ENCODE data around the gene LYRM4.
"Not testable (repeated sequence)": the region's sequence is repeated elsewhere in the genome, so short reads cannot be mapped to it uniquely, and the experiment has no call there.

Gene LYRM4

DNA sequence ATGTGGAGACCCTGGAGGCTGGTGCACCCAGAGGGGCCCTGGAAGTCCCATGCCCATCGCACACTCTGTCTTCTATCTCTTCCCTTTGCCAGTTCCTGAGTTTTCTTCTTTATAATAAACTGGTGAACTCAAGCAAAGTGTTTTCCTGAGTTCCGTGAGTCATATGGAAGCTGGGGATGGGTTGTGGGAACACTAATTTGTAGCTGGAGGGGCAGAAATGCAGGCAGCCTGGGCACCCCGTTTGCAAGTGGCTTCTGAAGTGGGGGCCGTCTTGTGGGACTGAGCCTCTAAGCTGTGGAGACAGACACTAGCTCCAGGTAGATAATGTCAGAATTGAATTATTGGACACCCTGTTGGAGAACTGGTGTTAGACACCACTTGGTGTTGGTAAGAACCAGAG is 178.8 kb downstream of the LYRM4 start:
- DNase-seq (ENCODE audit: low read depth, low spot score), result no peak

DNA sequence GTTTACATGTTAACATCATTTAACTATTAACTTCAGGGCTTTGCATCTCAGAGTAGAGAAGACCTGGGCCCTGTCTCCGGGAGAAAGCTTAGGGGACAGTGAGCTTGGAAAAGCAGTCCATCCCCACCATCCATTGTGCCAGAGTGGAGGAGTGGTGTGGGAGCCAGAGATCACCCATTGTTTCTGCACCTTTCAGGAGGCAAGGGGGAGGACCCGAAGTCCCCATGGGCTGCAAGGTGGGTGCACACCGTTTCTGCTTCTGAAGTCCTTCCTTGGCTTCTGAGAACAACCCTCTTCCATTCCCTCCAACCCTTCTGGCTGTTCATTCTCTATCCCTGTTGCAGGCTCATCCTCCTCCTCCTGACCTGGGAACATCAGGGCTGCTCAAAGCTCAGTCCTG is 179.6 kb downstream of the LYRM4 start:
- no peak for DNase-seq (ENCODE audit: low read depth, low spot score)

DNA sequence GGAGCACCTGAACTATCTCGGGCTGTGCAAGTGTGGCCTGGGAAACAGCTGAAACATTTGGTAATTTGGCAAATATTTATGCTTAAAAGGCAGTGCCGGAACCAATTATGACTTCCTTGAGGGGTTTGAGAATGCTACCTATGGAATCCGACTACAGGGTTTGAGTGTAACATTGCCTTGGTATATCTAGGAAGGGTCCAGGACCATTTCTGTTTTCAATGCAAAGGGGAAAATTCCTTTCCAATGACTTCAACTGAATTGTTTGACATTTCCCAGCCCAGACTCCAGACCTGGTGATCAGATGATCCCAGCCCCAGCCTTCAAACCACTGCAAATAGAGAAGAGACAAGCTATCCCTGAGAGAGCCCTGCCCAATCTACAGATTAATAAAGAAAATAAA is 180.2 kb downstream of the LYRM4 start:
- DNase-seq (ENCODE audit: low read depth, low spot score), result no peak

DNA sequence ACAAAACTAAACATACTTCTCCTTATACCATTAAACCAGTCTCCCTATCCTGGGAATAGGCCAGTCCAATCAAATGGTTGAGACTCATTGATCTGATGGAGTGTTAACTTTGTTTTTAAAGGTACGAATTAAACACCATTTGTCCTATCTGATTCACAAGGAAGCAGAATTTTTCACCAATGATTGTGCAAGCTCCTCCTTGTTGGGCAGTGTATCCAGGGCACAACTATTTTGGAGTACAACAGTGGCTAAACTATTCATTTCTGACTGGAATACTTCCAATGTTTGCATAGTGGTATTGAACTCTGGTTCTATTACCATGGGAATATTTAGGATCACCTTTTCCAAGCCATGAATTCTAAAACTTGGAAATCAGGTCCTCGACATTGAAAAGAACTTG is 181.1 kb downstream of the LYRM4 start:
- no peak for DNase-seq (ENCODE audit: low read depth, low spot score)

DNA sequence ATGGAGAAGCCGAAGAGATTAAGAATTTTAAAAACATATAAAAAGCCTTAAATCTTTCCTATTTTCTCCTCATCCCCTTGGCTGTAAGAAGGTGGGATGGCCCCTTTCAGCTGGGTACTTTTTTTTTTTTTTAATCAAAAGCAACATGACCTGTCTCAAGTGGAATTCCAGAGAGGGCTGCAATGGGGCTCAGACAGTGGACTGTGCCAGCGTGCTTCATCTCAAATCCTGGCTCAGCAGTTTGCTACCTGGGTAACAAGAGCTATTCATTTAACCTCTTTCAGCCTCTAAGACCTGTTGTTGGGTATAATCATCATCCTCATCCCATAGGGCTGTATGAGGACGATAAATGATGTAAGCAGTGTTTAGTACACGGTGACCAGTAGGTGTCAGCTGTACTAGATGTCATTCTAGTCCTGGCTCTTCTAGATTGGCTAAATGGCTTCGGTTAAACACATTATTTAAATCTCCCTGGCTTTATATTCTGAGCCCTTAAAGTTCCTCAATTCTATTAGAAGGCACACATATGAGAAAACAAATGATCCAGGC is 182.6 kb downstream of the LYRM4 start:
- no peak for DNase-seq (ENCODE audit: low read depth, low spot score)

DNA sequence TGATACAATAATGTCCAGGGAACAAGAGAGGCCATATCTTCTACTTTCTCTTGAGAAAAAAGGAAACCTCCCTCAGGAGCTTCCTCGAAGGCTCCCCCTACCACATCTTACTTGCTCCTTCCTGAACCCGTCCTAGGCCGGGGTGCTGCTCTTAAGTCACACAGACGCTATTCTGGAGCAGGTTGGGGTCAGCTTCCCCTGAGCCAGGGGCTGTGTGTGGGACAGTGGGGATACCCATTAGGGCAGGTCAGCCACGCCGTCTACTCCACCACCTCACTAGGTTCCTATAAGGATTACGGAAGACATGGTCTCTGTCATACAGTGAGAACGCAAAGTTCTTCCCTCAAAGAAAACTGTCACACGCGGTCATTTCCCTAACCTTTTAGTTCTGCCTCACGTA is 183.8 kb downstream of the LYRM4 start:
- no peak for DNase-seq (ENCODE audit: low read depth, low spot score)

DNA sequence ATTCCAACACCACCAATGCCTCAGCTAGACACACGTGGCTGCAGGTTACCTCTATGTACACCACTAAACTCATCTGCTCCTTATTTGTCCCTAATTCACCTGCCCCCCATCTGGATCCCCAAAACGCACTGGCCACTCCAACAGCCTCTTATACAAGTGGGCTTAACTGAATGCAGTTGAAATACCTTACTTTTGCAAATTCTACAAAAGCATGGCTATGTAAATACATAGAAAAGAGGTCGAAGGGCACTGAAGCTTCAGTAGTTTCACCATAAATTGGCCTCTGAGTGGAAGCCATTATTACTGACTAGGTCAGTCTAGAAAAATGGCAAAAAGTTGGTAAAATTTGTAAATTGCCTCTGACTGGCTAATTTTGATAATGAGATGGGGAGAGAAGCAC is 186.8 kb downstream of the LYRM4 start:
- no peak for DNase-seq (ENCODE audit: low read depth, low spot score)

DNA sequence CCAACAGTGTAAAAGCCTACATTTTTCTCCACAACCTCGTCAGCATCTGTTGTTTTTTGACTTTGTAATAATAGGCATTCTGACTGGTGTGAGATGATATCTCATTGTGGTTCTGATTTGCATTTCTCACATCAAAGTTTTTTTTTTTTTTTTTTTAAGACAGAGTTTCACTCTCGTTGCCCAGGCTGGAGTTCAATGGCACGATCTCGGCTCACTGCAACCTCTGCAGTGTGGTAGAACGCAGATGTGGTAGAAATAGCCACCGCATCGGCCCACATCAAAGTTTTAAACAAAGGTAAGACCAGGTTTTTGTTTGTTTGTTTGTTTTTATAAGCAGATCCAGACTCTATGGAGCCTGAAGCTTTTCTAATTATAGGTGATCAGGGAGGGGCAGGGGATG is 188.3 kb downstream of the LYRM4 start:
- DNase-seq (ENCODE audit: low read depth, low spot score), result no peak

DNA sequence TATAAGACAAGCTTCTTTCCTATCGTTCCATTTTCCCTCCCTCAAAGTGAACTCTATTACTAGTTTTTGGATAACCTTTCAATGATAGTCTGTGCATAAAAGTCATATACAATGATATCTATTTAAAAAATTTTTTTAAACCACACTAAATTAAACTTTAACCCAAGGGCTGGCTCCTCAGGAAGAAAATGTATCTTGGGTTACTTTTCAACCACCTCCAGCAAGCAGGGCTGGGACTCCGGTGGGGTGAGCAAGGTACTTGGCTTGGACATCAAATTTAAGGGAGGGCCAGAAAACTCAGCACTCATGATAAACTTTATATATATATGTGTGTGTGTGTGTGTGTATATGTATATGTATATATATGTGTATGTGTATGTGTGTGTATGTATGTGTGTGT is 189.5 kb downstream of the LYRM4 start:
- DNase-seq (ENCODE audit: low read depth, low spot score), result no peak

DNA sequence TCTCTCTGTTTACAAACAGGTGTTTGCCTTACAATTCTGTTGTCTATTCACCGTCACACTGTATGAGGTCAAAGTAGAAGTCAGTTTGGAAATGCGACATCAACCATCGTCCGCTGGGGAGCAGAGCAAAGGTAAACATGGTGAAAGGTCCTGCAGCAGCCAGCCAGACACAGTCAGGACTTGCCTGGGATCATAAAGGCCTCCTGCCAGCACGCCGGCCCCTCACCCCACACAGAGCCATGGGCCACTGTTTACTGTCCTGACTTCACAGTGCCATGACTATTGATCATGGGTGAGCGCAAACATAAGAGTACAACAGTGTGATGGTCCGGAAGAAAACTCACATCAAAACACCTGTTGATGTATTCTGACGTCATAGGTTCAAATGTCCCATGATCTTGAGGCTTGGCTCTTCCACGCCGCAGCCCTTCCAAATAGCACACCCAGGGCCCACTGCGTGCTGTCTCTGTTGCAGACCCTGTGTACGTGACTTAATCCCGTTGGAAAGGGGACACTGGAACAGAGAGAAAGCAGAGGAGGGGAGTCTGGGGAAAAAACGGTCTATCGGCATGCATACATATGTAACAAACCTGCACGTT is 192.5 kb downstream of the LYRM4 start:
- no peak for DNase-seq (ENCODE audit: low read depth, low spot score)

DNA sequence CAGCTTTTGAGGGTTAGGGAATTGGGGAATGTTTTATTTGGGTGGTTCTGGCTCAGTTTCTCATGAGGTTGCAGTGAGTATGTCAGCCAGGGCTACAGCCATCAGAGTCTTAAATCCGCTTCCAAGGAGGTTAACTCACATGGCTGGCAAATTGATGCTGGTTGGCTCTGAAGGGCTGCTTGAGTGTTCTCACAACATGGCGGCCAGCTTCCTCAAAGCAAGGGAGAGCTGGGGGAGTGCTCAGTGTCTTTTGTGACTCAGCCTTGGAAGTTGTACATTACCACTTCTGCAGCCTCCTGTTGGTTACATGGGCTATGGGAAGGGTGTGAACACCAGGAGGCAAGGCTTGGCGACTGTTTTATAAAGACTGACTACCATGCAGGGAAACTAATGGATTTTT is 193.4 kb downstream of the LYRM4 start:
- DNase-seq (ENCODE audit: low read depth, low spot score), result no peak

DNA sequence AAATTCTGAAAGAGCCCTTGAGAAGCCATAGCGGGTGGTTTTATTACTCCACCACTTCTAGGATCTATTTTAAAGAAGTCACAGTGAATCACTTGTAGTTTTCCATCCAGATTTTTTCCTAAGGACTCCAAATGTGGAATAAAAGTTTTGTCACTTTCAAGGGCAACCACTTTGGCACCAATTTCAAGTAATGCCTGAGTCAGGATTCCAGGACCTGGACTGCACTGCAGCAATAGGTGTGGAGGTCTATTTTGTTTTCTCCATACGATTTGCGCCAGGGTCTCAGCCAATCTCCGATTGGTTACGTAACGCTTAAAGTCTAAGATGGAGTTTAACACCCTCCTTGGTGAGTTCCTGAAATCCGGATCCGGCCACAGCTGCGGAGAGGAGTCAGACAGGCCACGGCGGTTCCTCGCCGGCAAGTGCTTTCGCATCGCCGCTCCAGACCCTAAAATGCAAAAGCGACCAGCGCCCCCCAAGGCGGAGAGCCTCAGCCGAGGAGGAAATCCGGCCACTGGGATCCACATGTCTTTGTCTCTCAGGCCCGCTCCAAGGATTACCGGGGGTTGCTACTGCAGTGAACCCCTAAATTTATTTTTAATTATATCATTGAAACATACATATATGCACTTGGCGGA is 194.2 kb downstream of the LYRM4 start:
- DNase-seq (ENCODE audit: low read depth, low spot score), result no peak

DNA sequence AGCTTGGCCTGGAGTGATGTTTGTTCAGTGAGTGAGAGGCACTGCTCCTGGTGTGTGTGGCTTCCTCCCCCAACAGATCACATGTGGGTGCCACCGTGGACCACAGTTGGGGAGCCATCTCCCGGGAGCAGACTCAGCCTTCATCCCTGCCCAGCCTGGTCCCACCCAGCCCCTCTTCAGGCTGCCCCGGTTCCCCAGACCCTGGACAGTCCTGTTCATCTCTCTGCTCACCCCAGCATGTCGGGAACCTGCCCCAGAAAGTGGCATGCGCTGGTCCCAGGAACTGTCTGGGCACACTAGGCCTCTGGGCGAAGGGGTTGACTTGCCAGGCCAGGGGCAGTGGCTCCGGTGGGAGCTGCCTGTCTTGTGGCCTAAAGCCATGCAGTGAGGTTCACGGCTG is 197.1 kb downstream of the LYRM4 start:
- no peak for DNase-seq (ENCODE audit: low read depth, low spot score)

DNA sequence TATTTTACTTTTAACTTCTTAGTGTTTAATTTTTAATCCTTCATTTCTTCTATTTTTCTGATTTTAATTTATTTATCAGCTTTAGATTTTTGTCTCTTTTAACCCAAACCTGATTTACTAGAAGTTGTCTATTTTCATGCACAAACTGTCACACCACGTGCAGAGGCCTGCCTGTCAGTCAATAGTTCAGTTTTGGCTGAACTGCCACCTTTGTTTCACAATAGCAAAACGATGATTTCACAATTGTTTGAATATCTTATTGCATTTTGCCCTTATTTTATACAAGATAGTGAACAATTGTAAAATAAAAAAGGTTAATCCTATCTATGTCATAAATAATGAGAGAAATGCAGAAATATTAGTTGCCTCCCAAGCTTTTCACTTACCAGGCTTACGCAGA is 199.6 kb downstream of the LYRM4 start:
- DNase-seq (ENCODE audit: low read depth, low spot score), result no peak

DNA sequence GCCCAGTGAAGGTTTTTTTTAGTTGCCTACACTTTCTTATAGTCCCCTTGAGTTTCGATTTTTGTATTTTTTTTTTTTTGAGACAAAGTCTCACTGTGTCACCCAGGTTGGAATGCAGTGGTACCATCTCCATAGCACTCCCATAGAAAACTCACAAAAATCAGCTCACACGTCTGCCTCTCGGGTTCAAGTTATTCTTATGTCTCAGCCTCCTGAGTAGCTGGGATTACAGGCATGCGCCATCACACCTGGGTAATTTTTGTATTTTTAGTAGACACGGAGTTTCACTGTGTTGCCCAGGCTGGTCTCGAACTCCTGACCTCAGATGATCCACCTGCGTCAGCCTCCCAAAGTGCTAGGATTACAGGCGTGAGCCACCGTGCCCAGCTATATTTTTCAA is 200.3 kb downstream of the LYRM4 start:
- not testable (repeated sequence) for DNase-seq (ENCODE audit: low read depth, low spot score)

DNA sequence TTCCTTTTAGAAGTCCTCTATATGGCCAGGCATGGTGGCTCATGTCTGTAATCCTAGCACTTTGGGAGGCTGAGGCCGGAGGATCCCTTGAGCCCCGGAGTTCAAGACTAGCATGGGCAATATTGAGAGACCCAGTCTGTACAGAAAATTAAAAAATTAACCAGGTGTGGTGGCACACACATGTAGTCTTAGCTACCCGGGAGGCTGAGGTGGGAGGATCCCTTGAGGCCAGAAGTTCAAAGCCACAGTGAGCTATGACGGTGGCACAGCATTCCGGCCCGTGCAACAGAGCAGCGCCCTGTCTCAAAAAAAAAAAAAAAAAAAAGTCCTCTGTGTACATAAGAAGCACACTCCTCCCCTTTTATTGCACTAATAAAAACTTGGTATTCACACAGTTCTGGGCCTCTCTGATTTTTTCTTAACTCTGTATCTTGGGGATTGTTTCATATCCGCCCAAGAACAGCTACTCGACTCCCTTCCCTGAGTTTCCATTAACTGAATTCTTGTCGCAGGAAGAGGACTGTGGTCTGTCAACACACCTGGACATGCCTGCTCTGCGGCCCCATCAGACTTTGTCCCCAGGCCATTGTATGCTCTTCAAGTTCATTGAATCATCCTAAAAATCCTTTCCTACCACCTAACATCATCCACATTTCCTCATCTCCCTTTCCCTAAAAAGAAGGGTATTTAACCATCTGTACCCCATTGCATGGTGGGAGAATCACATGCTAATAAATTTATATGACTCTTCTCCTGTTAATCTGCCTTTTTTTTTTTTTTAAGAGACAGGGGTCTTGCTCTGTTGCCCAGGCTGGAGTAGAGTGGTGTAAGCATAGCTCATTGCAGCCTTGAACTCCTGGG is 201.5 kb downstream of the LYRM4 start:
- no peak for DNase-seq (ENCODE audit: low read depth, low spot score)

Measured in activated naive CD8-positive, alpha-beta T cell treated with anti-CD3 and anti-CD28 coated beads, Interleukin-2, amount 50 U/mL, for 16 hours (primary cell).